DMS53 (cell line): Measurements from ENCODE around the gene IFT43.

ENCODE experiments used
- DNase-seq: peaks from one replicate; lab custom pipeline; 2025; lab: John Stamatoyannopoulos, UW

IFT43 gene

DNA sequence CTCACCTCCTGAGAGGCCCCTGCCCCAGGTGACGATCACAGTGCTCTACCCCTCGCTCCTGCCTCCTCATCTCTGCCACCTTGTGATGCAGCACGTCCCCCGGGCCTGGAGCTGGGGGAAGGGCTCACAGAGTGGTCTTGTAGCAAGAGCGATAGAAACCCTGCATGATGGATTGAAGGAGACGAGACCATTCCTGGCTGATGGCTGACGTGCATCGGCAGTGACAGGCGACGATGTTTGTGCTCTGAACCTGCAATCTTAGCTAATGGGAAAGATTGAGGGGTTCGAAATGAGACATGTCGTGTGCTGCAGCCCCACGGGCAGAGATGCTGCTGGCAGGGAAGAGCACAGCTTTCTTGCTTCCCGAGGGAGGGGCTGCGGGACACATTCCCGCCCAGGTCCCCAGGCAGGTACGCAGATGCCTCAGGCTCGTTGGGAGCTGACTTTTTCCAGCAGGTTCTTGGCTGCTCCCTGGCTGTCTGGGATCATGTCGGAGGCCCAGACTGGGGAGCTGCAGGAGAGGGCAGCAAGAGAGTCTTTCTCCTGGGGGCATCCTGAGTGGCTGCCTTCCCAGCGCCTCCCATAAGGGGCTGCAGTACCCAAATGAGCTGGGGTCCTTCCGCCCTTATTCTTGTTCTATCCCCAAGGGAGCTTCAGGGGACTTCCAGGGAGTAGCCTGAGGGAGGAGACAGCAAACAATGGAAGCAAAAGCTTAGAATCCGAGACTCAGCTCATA is 127.5 kb downstream of the IFT43 start:
- DNase-seq, result no peak

DNA sequence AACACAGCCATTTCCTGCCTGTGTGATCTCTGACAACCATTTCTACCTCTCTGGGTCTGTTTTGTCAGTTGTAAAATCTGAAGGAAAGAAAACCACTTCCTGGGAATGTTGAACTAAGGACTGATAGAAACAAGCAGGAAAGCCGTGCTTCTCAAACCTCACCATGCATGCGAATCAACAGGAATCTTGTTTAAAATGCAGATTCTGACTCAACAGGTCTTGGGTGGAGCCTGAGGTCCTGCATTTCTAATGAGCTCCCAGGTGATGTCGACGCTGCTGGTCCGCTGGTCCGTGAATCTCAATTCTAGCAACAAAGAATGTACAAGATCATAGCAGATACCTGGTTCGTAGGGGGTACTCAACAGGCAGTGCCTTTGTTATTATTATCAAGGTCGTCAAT is 128.1 kb downstream of the IFT43 start:
- no peak for DNase-seq

DNA sequence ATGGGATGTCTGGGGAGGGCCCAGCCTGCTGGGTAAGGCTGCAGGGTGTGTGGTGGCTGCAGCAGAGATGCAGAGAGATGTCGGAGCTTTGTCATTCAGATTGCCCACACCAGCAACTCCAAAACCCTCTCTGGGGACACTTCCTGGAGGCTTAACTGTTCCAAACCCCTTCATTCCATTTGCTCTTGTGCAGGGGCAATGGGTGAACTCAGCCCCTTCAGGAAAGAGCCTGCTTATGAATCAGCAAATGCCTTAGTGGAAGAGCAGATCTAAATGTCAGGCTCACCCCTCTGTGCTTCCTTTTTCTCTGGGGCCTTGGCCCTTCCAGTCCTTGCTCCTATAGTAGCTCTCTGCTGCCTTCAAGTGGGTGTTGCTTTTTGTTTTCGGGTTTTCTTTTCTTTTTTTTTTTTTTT is 129.5 kb downstream of the IFT43 start:
- no peak for DNase-seq

DNA sequence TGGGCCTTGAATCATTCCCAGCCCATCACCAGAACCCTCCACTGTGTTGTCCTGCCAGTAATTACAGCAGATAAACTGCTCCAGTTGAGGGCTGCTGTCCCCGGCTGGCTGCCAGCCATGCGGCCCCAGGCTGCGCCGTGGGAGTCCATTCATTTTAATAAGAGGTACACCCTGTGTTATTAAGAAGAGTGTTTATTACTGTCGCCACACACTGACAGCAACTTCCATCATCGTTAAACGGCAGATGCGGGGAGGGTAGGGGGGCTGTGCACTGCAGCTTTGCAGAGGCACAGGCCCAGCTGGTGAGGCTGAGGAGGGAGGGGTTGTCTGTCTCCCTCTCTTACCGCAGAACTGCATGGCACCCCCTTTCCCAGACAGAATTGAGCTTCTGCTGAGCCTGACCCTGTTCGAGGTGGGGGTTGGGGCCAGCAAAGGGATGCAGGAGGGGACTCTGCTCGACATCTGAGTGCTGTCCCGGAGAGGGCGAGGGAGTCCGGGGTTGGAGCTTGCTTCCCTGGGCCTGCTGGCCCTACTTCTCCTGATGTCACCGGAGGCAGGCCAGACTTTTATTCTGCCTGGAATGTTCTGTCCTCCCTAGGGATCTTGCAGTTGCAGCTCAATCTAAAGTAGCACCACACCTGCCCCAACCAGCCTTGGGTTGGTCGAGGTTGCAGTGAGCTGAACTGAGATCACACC is 132.4 kb downstream of the IFT43 start:
- no peak for DNase-seq

DNA sequence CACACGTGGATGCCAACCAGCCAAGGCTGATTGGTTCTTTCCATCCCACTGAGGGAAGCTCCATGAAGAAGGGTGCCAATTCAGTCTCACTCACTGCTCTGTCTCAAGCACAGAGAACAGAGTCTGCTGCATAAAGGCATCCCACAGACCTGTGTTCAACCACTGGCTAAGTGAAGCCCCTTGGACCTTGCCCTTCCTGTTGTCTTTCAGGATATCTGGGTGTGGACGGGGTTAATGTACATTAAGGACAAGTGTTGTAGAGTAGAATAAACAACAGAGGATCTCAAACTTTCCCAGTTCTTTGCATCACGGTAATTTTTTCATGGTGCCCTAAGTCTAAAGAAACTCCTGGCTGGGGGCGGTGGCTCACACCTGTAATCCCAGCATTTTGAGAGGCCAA is 133.0 kb downstream of the IFT43 start:
- no peak for DNase-seq

DNA sequence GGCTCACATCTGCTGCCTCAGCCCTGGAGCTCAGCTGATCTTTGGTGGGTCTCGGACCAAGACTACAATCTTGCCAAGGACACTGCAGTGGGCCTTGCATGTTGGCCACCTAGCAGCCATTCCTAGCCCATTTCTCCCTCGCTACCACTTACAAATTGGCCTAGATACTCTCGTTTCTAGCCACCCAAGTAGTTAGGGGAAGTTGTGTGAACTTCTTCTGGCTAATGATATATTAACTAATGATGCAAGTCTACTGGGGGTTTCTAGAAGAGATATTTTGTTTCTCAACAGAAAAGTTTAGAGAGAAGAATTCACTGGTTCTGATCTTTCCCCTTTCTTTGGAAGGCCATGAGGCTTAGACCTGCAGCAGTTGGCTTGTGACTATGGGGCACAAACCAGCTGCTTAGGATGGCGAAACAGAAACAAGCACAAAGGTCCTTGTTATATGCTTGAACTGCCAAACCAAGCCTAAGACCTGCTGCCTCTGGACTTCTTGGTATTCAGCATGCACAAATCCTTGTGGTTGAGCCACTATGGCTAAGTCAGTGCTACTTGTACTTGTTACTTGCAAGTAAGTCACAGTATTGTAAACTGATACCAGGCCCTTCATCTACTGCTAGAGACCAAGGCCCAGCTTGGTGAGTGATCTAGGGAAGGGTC is 135.7 kb downstream of the IFT43 start:
- no peak for DNase-seq

DNA sequence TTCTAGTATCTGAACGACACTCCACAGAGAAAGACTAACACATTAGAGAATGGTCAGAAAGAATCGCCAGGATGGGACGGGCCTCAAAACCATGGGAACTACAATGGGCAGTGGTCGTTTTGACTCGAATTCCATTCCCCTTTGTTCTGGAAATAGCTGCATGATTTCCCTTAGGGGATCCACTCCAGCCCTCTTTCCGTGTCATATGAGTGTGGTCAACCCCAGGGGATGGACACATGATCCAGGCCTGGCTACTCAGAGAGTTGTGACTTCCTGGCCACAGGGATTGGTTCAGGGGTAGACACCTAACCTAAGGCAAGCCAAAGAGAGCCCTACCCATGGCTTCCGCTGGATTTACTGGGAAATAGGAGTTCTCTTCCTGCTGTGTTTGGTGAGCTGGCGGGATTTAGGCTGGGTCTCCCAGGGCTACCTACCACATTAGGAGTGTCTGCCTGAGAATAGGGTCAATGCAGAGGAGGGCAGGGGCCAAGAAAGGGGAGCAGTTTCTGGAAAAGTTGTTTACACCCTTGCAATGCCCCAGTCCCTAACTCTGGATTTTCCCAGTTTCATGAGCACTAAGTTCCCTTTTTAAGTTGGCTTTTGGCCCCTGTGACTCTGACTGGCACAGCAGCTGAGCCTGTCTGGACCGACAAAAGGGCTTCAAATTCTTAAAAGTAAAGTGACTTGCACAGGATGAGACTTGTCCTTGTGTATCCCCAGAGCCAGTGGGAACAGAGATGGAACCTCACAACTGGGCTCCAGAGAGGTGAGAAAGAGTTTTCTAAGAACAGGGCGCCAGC is 138.1 kb downstream of the IFT43 start:
- no peak for DNase-seq

DNA sequence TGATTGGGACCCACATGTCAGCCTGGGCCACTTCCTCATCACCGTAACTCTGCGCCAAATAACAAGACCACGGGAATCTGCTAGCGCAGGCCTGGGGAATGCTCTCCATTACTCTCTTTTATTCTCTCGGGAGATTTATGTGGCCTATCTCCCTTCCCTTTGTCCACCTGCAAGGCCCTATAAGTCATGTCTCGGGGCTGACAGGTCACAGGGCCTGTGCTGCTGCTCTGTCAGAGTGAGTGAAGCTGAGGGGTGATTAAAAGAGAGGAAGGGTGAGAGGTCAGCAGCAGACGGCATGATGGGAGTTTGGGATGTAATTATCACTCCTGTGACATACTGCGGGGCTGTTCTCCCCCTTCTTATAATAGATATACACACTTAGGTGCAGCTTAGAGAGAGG is 139.9 kb downstream of the IFT43 start:
- DNase-seq, result no peak

DNA sequence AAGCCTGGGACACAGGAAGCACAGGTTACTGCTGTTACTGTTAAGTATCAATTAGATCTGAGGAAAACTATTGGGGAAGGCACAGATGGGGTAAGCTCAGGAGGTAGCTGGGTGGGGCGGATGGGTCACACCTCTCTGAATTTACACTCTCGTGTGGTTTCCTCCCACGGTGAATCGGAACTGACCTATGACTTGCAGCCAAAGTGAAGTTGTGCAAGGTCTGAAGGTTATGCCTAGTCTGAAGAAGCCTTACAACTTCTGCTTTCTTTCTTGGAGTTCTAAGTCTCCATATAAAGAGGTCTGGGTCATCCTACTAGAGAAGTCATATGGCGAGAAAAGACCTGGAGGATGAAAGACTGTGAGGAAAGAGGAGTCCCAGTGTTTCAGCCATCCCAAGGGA is 140.5 kb downstream of the IFT43 start:
- no peak for DNase-seq

DNA sequence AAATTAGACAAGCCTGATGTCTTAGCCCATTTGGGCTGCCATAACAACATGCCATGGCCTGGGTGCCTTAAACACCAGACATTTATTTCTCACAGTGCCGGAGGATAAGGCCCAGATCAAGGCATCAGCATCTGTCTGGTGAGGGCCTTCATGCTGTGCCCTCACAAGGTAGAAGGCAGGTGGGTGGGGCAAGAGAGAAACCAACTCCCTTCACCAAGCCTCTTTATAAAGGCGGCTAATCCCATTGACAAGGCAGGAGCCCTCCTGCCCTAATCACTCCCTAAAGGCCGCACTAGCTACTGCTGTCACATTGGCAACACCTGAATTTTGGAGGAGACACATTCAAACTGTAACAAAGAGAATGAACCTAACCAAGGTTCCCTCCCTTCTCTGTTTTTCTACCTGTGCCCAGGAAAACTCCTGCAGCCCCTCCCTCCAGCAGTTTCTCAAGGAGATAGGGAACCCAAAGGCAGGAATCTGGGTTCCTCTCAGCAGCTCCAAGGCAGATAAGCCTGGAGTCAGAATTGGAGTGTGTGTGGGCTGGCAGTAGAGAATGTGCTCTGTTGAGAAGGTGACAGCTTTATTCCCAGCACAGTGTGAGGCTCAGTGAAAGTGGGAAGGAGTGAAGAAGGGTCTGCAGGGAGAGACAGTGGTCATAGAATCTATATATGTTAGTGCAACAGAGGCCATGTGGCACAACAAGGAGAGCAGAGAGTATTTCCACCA is 144.5 kb downstream of the IFT43 start:
- no peak for DNase-seq

DNA sequence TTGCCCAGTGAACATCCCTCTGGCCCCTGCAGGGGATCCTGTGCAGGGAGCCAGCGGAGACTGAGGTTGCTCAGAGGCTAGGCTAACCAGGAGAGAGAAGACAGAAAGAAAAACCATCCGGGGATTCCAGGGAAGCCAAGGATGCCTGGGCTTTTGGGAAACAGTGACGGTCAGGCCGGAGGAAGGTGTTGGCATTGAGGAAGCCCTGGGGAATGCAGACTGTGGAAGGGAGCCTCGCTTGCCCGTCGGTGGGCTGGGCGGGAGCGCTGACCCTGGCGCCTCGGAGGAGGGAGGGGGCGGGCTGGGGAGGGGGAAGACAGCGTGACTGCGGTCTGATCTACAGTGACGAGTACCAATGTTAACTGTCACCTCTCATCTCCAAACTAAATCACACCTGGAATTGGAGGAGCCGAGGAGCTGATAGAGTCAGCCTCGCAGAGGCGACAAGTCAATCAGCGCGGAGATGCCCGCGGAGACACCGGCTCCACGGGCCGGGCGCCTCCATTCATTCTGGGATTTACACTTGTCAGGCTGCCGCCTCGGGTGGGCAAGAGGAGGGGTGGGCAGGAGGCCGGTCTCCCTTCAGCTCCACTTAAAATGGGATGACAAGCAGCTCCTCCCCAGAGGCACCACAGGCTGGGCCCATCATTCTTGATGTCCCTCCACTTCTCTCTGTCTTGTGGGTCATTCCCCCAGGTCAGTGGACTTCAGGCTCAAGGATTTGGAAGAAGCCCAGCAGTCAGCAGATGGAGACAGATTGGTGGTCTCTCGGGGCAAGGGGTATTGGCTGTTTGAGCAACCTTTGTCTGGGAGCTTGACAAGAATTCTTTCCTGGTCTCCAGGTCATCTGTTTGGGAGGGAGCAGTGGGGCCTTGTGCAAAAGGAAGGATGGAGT is 145.8 kb downstream of the IFT43 start:
- no peak for DNase-seq

DNA sequence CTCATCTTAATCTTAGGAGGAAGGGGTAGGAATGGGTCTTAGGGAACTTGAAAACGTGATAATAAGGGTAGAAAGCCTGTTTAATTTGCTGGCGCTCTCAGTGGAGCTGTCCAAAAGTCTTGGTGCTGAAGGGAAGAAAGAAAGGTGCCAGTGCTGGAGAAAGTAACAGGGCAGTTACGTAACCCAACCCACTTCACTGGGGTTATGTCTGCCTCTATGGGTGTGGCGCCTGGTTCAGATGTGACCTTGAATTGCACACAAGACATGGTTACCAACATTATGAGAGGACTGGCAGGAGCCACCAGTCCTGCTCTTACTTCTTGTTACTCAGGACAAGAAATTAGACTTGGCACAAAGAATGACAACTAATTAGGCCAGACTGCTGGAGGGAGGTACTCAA is 147.5 kb downstream of the IFT43 start:
- peak; percentile 3 for DNase-seq
